Naive thymus-derived CD4-positive, alpha-beta T cell (primary cell): ENCODE results near the gene TELO2. TPM values are rescaled to one million over a fixed set of nuclear protein-coding genes. Genes with fewer than 3 reads are reported as not detected.
A peak's percentile ranks its signal among the peaks of the same experiment; 100 is the strongest.

Source experiments
- ATAC-seq: fragments of 150-1000 bp; cut with Tn5 transposase; 2 replicates; pipeline ENCODE4 v1.10.0; 2021; ENCODE audit warnings: mild to moderate bottlenecking, moderate library complexity
- CTCF ChIA-PET: fragments of 350-600 bp; sonication (Branson Sonifier 250); formaldehyde crosslinking; loops from one replicate; lab custom pipeline; 2021; ENCODE audit warnings: antibody characterized with exemption; lab: Charles Lee
- POLR2A ChIA-PET: fragments of 350-600 bp; sonication (Branson Sonifier 250); formaldehyde crosslinking; loops from one replicate; lab custom pipeline; 2021; ENCODE audit warnings: antibody characterized with exemption, inconsistent platforms; lab: Charles Lee
- DNase-seq, 9 donors: peaks; one replicate each; pipeline versions ENCODE4 v3.0.0 to v3.0.0-alpha.2; 2020 to 2022; ENCODE audit warnings: mixed read lengths in 1 of 9
- H3K27ac ChIP-seq: one replicate; pipeline ENCODE4 v1.7.0; 2013; ENCODE audit warnings: mild to moderate bottlenecking, low read depth, low read length, moderate library complexity
- H3K27me3 ChIP-seq, 2 donors: one replicate each; pipeline ENCODE4 v1.7.0; 2013; ENCODE audit warnings: low read length in 2 of 2, mild to moderate bottlenecking in 2 of 2, moderate library complexity in 2 of 2; ENCODE audit not compliant: control insufficient read depth in 2 of 2, insufficient read depth in 2 of 2
- H3K36me3 ChIP-seq, 3 experiments: 1 replicate in 2 of 3; 2 replicates in 1 of 3; pipeline ENCODE4 v1.7.0; 2013; ENCODE audit warnings: low read length in 3 of 3, mild to moderate bottlenecking in 3 of 3, moderate library complexity in 1 of 3; ENCODE audit not compliant: insufficient read depth in 3 of 3, control insufficient read depth in 2 of 3
- H3K4me1 ChIP-seq, 2 donors: one replicate each; pipeline ENCODE4 v1.7.0; 2013; ENCODE audit warnings: low read length in 2 of 2, mild to moderate bottlenecking in 2 of 2, moderate library complexity in 1 of 2; ENCODE audit not compliant: control insufficient read depth in 2 of 2, insufficient read depth in 2 of 2
- H3K4me3 ChIP-seq: 2 replicates; pipeline ENCODE4 v1.7.0; 2013; ENCODE audit warnings: mild to moderate bottlenecking, low read length
- H3K9me3 ChIP-seq, 3 experiments: 1 replicate in 2 of 3; 2 replicates in 1 of 3; pipeline ENCODE4 v1.7.0; 2013; ENCODE audit warnings: low read length in 3 of 3; ENCODE audit not compliant: control insufficient read depth in 2 of 3
- H3K27ac Mint-ChIP-seq, 9 donors: one replicate each; pipeline ENCODE4 v1.8.0; 2020 to 2022; ENCODE audit warnings: mixed read lengths in 9 of 9, mild to moderate bottlenecking in 8 of 9, moderate library complexity in 5 of 9, inconsistent platforms in 2 of 9
- H3K27me3 Mint-ChIP-seq, 5 donors: one replicate each; pipeline ENCODE4 v1.8.0; 2021 to 2022; ENCODE audit warnings: mixed read lengths in 5 of 5, mild to moderate bottlenecking in 1 of 5
- H3K36me3 Mint-ChIP-seq, 5 donors: one replicate each; pipeline ENCODE4 v1.8.0; 2020 to 2022; ENCODE audit warnings: mixed read lengths in 5 of 5, mild to moderate bottlenecking in 3 of 5, inconsistent platforms in 1 of 5
- H3K4me1 Mint-ChIP-seq, 7 donors: one replicate each; pipeline ENCODE4 v1.8.0; 2020 to 2022; ENCODE audit warnings: mixed read lengths in 7 of 7, mild to moderate bottlenecking in 3 of 7, inconsistent platforms in 1 of 7
- H3K4me3 Mint-ChIP-seq, 10 donors: one replicate each; pipeline ENCODE4 v1.8.0; 2020 to 2022; ENCODE audit warnings: mild to moderate bottlenecking in 10 of 10, mixed read lengths in 10 of 10, moderate library complexity in 6 of 10, inconsistent platforms in 2 of 10
- H3K9me3 Mint-ChIP-seq, 11 donors: one replicate each; pipeline ENCODE4 v1.8.0; 2020 to 2022; ENCODE audit warnings: mixed read lengths in 11 of 11, mild to moderate bottlenecking in 4 of 11, inconsistent platforms in 1 of 11, moderate library complexity in 1 of 11
- intact Hi-C, 2 donors: fragments of 100-400 bp; cut with micrococcal nuclease; formaldehyde crosslinking; loops; one replicate each; pipeline ENCODE4 v1.15.1; 2023
- polyA plus RNA-seq, 2 donors: library from polyadenylated mRNA; unstranded; fragments of 300-500 nt; fragmentation: Illumina TruSeq; gene quantifications; one replicate each; pipeline ENCODE4 v1.2.3, GENCODE V29; 2021
- total RNA-seq, 6 experiments: library from RNA in 5 of 6; stranded (reverse) in 5 of 6; gene quantifications; 1 replicate in 5 of 6; 2 replicates in 1 of 6; pipeline ENCODE4 v1.2.3 and lab custom pipeline; 2021 to 2026

Gene TELO2
- total and polyA plus RNA-seq, 7 experiments from 2014 or later = 10.5 to 58.9 (median 50.2) TPM

- DNase-seq (no peak), ATAC-seq (no peak)
- Histone ChIP-seq H3K27me3 (no peaks in the 10 kb centered on the region), H3K9me3 (no peaks in the 10 kb centered on the region), H3K27ac (no peak overlapping the region), H3K4me3 (no peak overlapping the region), H3K36me3 (peaks cover 0 to 95% (median 4%) of the 10 kb centered on the region in 3 experiments), H3K4me1 (no peaks in the 10 kb centered on the region)
- no peaks in the 10 kb centered on the region for H3K27me3 Mint-ChIP-seq
- no peak overlapping the region for H3K4me3 Mint-ChIP-seq
- H3K4me1 Mint-ChIP-seq = no peaks in the 10 kb centered on the region
- H3K36me3 Mint-ChIP-seq = peaks cover 0 to 8% (median 0%) of the 10 kb centered on the region in 5 donors
- no peaks in the 10 kb centered on the region for H3K9me3 Mint-ChIP-seq
- peak overlapping the region in 2 of 9 donors; percentile 41 to 70 for H3K27ac Mint-ChIP-seq
- CTCF ChIA-PET = no interaction called here
- intact Hi-C loops = no loop called here
- POLR2A ChIA-PET = no interaction called here
Observed at GRCh38 chr16:1451702-1452392, 41.3 kb upstream of the TELO2 start.

DNA sequence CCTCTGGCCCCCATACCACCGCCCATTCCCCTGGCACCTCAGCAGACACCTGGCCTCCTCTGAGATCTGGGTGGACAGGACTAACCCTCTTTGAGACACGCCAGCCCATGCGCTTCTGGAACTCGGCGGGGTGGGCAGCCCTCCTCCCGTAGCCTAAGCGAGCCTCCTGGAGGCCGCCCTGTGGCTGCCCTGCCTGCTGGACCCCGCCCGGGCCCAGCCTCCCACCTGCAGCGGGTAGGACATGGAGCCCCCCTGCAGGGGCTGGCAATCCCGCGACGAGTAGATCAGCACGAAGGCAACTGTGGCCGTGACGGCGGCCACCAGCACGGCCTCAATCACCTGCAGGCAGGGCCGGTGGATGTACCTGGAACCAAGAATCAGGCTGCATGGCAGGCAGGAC lies 40.6 kb upstream of the TELO2 start:
- Mint-ChIP-seq H3K27ac (no peak overlapping the region), H3K36me3 (peaks cover 0 to 8% (median 0%) of the 10 kb centered on the region in 5 donors), H3K27me3 (no peaks in the 10 kb centered on the region), H3K9me3 (no peaks in the 10 kb centered on the region), H3K4me1 (no peaks in the 10 kb centered on the region), H3K4me3 (no peak overlapping the region)
- DNase-seq = no peak
- CTCF ChIA-PET = no interaction called here
- intact Hi-C loops = no loop called here
- peaks cover 0 to 95% (median 4%) of the 10 kb centered on the region in 3 experiments for H3K36me3 ChIP-seq
- no peaks in the 10 kb centered on the region for H3K9me3 ChIP-seq
- POLR2A ChIA-PET = no interaction called here
- H3K27me3 ChIP-seq = no peaks in the 10 kb centered on the region
- ATAC-seq = no peak
- H3K27ac ChIP-seq = no peak overlapping the region
- no peaks in the 10 kb centered on the region for H3K4me1 ChIP-seq
- no peak overlapping the region for H3K4me3 ChIP-seq

GRCh38 chr16:1453316-1453715 lies 39.8 kb upstream of the TELO2 start:
- H3K36me3 ChIP-seq = peaks cover 0 to 95% (median 4%) of the 10 kb centered on the region in 3 experiments
- H3K36me3 Mint-ChIP-seq = peaks cover 0 to 8% (median 0%) of the 10 kb centered on the region in 5 donors
- peak overlapping the region in 2 of 9 donors; percentile 31 to 65 for H3K27ac Mint-ChIP-seq
- no peaks in the 10 kb centered on the region for H3K27me3 ChIP-seq
- intact Hi-C loops = no loop called here
- H3K4me1 ChIP-seq = no peaks in the 10 kb centered on the region
- H3K9me3 ChIP-seq = no peaks in the 10 kb centered on the region
- H3K4me1 Mint-ChIP-seq = no peaks in the 10 kb centered on the region
- peak overlapping the region in 3 of 10 donors; percentile 35 to 47 (median 45) for H3K4me3 Mint-ChIP-seq
- DNase-seq (no peak), ATAC-seq (no peak)
- POLR2A ChIA-PET = no interaction called here
- CTCF ChIA-PET = no interaction called here
- H3K27ac ChIP-seq = no peak overlapping the region
- no peaks in the 10 kb centered on the region for H3K27me3 Mint-ChIP-seq
- H3K4me3 ChIP-seq = no peak overlapping the region
- H3K9me3 Mint-ChIP-seq = no peaks in the 10 kb centered on the region

DNA sequence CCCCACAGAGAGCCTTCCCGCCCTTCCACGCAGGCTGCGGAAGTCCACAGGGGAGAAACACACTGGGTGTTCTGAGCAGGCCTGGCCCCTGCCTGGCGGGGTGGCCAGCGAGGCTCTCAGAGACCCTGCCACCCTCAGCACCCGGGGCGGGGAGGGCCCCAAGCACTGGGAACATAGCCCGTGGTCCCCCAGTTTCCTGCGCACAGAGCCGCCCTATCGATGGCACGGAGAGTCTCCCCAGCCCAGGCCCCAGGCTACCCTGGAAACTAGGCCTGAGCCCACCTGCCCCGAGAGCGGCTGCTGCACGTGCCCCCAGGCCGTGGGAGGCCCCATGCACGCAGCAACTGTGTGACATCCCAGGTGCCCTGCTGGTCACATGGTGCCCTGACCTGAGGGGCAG lies 38.6 kb upstream of the TELO2 start:
- CTCF ChIA-PET = no interaction called here
- no peak overlapping the region for H3K27ac ChIP-seq
- no peak overlapping the region for H3K4me3 Mint-ChIP-seq
- no peak overlapping the region for H3K27ac Mint-ChIP-seq
- H3K4me3 ChIP-seq = no peak overlapping the region
- H3K9me3 Mint-ChIP-seq = no peaks in the 10 kb centered on the region
- no peak for ATAC-seq
- H3K27me3 ChIP-seq = no peaks in the 10 kb centered on the region
- DNase-seq = no peak
- H3K36me3 Mint-ChIP-seq = peaks cover 0 to 8% (median 2%) of the 10 kb centered on the region in 5 donors
- intact Hi-C loops = no loop called here
- POLR2A ChIA-PET = interaction anchor here (0.6 to 0.7 kb wide), 2 partner anchors 47 to 61 kb away, joined by 3 to 4 read pairs; no protein-coding TSS in a partner anchor
- peaks cover 0 to 2% (median 0%) of the 10 kb centered on the region in 7 donors for H3K4me1 Mint-ChIP-seq
- H3K4me1 ChIP-seq = no peaks in the 10 kb centered on the region
- no peaks in the 10 kb centered on the region for H3K27me3 Mint-ChIP-seq
- no peaks in the 10 kb centered on the region for H3K9me3 ChIP-seq
- peaks cover 0 to 91% (median 4%) of the 10 kb centered on the region in 3 experiments for H3K36me3 ChIP-seq

- intact Hi-C loops = no loop called here
- POLR2A ChIA-PET = no interaction called here
- H3K9me3 ChIP-seq = no peaks in the 10 kb centered on the region
- no peak overlapping the region for H3K27ac ChIP-seq
- CTCF ChIA-PET = no interaction called here
- no peaks in the 10 kb centered on the region for H3K27me3 ChIP-seq
- peaks cover 0 to 8% (median 0%) of the 10 kb centered on the region in 5 donors for H3K36me3 Mint-ChIP-seq
- peaks cover 0 to 4% (median 0%) of the 10 kb centered on the region in 7 donors for H3K4me1 Mint-ChIP-seq
- no peaks in the 10 kb centered on the region for H3K4me1 ChIP-seq
- H3K4me3 ChIP-seq = no peak overlapping the region
- H3K27ac Mint-ChIP-seq = no peak overlapping the region
- H3K36me3 ChIP-seq = peaks cover 0 to 91% (median 11%) of the 10 kb centered on the region in 3 experiments
- H3K4me3 Mint-ChIP-seq = no peak overlapping the region
- ATAC-seq = no peak
- DNase-seq = no peak
- H3K9me3 Mint-ChIP-seq = no peaks in the 10 kb centered on the region
- H3K27me3 Mint-ChIP-seq = no peaks in the 10 kb centered on the region
Observed at GRCh38 chr16:1455190-1456171, 37.7 kb upstream of the TELO2 start.

GRCh38 chr16:1456951-1457350 lies 36.2 kb upstream of the TELO2 start:
- no peaks in the 10 kb centered on the region for H3K27me3 ChIP-seq
- no peak for DNase-seq
- no peak overlapping the region for H3K4me3 ChIP-seq
- no peak overlapping the region for H3K27ac ChIP-seq
- ChIA-PET CTCF (no interaction called here), POLR2A (no interaction called here)
- ATAC-seq = no peak
- Mint-ChIP-seq H3K27me3 (no peaks in the 10 kb centered on the region), H3K27ac (no peak overlapping the region), H3K9me3 (no peaks in the 10 kb centered on the region), H3K36me3 (peaks cover 0 to 4% (median 0%) of the 10 kb centered on the region in 5 donors), H3K4me1 (peaks cover 0 to 6% (median 0%) of the 10 kb centered on the region in 7 donors), H3K4me3 (no peak overlapping the region)
- H3K4me1 ChIP-seq = no peaks in the 10 kb centered on the region
- H3K9me3 ChIP-seq = no peaks in the 10 kb centered on the region
- peaks cover 0 to 91% (median 11%) of the 10 kb centered on the region in 3 experiments for H3K36me3 ChIP-seq
- intact Hi-C loops = no loop called here
